K562 (cell line): ENCODE data around the gene RRH.

ENCODE experiments used
- CTCF ChIP-seq, 3 experiments: IDR thresholded peaks in 2 of 3; conservative IDR thresholded peaks in 1 of 3; 2 replicates each; pipeline ENCODE4 v1.5.1; 2011 to 2012; ENCODE audit warnings: low read length in 3 of 3, mild to moderate bottlenecking in 3 of 3, control low read depth in 2 of 3, improper control_type of control experiment in 1 of 3, inconsistent platforms in 1 of 3, low read depth in 1 of 3, mixed read lengths in 1 of 3, moderate library complexity in 1 of 3; ENCODE audit not compliant: insufficient read depth in 2 of 3
- EP300 ChIP-seq: IDR thresholded peaks from 2 replicates; pipeline ENCODE4 v1.6.1; 2012; ENCODE audit warnings: low read length, improper control_type of control experiment
- IRF2 ChIP-seq: sonication (generic); formaldehyde crosslinking; IDR thresholded peaks from 2 replicates; pipeline ENCODE4 v1.8.1; 2022; ENCODE audit warnings: mild to moderate bottlenecking, missing genetic modification reagents
- MYBL2 ChIP-seq, 2 experiments: fragments of 450-650 bp in 1 of 2; sonication (generic) in 1 of 2; formaldehyde crosslinking in 1 of 2; IDR thresholded peaks; 2 replicates each; pipeline versions ENCODE4 v1.6.1 to v1.8.1; 2017 to 2022; ENCODE audit warnings: borderline replicate concordance in 1 of 2, inconsistent platforms in 1 of 2, low read depth in 1 of 2, mild to moderate bottlenecking in 1 of 2, missing genetic modification reagents in 1 of 2, moderate library complexity in 1 of 2
- POLR2AphosphoS5 ChIP-seq: IDR thresholded peaks from 2 replicates; pipeline ENCODE4 v1.6.1; 2011; ENCODE audit warnings: mild to moderate bottlenecking, low read depth, low read length, moderate library complexity; ENCODE audit not compliant: control insufficient read depth, insufficient read depth
- SMARCC2 ChIP-seq: fragments of 450-650 bp; IDR thresholded peaks from 2 replicates; pipeline ENCODE4 v1.6.1; 2017; ENCODE audit warnings: antibody characterized with exemption, moderate library complexity, mild to moderate bottlenecking, low read depth
- SNIP1 ChIP-seq: fragments of 450-650 bp; IDR thresholded peaks from 2 replicates; pipeline ENCODE4 v1.7.1; 2017; ENCODE audit warnings: low read depth, mild to moderate bottlenecking
- YY1 ChIP-seq, 3 experiments: IDR thresholded peaks; 2 replicates each; pipeline ENCODE4 v1.6.1; 2011; ENCODE audit warnings: low read length in 2 of 3, mild to moderate bottlenecking in 2 of 3, moderate library complexity in 2 of 3, borderline replicate concordance in 1 of 3, control low read depth in 1 of 3, low read depth in 1 of 3; ENCODE audit not compliant: insufficient read depth in 3 of 3, insufficient replicate concordance in 2 of 3, control insufficient read depth in 1 of 3, insufficient read length in 1 of 3; ENCODE audit errors: extremely low read depth in 1 of 3
- ZFX ChIP-seq: sonication (generic); formaldehyde crosslinking; IDR thresholded peaks from 2 replicates; pipeline ENCODE4 v1.8.0; 2022; ENCODE audit warnings: mild to moderate bottlenecking, missing genetic modification reagents, moderate library complexity
- ZNF134 ChIP-seq: fragments of 250-450 bp; sonication (Bioruptor Pico); conservative IDR thresholded peaks from 2 replicates; pipeline ENCODE4 v1.4.0; 2020

DNA sequence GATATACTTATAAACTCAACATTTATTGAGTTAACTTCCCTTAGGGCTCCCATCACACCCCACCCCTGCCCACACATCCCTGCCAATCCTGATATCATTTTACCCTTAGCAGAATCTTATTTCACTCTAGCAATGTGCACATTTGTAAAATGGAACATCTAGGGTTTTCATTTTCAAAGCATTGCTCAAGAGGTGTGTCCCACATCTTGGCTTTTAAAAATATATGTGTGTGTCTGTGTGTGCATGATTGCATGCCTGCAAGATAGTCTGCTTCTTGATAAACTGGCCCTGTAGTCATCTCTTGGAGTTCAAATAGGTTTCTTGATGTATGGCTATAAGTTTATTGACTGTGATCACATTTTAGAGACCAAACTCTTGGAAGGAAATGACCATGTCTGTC lies 58.5 kb downstream of the RRH start:
- TF ChIP-seq SMARCC2 (no peak), MYBL2 (IDR thresholded peaks at IDR 0.05; ENCODE audit: low read depth) (no peak), MYBL2 (CRISPR knock-in tag; IDR thresholded peaks at IDR 0.05; ENCODE audit: borderline replicate concordance) (no peak), POLR2AphosphoS5 (no peak), CTCF (IDR thresholded peaks at IDR 0.05 in 2 of 3, conservative IDR thresholded peaks at IDR 0.05 in 1 of 3; ENCODE audit: insufficient read depth in 2 of 3, low read depth in 1 of 3, low read length in 3 of 3) (no peak), ZFX (no peak), EP300 (no peak), YY1 (IDR thresholded peaks at IDR 0.05; ENCODE audit: borderline replicate concordance in 1 of 3, control insufficient read depth in 1 of 3, extremely low read depth in 1 of 3, insufficient read depth in 3 of 3, insufficient read length in 1 of 3, insufficient replicate concordance in 2 of 3, low read depth in 1 of 3, low read length in 2 of 3) (no peak), IRF2 (CRISPR knock-in tag) (no peak), ZNF134 (CRISPR knock-in tag) (no peak), SNIP1 (no peak)
